ENCODE results near the gene ZNF784.

ZNF784 gene, protein sequence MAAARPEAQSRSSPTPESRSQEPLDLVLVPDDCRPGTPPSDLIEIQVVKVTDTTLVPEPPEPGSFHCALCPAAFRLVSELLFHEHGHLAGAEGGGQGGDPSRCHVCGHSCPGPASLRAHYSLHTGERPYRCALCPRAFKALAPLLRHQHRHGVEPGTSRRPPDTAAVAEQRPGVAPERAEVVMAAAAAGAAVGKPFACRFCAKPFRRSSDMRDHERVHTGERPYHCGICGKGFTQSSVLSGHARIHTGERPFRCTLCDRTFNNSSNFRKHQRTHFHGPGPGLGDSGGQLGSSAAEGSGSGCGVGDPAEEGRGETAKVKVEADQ

DNA sequence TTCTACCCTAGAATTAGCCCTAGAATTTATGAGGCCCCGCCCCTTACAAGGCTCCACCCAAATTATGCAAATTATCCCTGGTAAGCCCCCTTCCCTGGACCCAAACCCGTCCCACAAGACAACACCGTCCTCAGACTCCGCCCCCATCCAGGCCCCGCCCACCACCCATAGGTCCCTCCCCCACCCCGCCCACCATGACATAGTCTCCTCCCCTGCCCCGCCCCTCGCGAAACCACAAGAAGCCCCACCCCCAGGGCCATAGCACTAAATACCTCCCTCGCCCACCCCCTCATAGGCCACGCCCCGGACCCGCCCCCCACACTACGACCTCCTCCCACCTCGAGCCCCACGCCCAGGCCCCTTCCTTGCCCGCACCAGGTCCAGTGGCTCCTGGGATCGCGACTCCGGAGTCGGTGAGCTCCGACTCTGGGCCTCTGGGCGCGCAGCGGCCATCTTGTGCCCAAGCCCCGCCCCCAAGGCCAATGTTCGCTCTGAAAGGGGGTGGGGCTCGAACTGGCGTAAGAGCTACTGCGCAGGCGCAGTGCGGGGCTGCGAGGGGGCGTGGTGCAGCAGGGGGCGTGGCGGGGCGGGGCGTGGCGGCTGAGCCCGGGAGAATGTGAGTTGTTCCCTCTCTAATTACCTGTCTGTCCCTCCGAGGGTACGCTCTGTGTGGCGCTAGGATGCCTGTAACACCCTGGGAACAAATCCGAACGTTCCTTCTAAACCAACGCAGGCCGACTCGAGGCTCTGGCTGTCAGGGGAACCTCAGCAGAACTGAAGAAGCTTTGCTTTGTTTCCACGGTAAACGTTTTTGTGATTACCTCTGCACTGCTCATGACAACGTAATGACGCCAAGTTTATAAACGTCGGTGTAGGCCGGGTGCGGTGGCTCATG is at the start of gene ZNF784:
Gene ZNF784, minus strand, starts transcription at position 458 of the 895 bp plus-strand sequence. Its CDS starts 5 bp downstream, at position 453.
- DNase-seq = peak; percentile 89 to 94

DNA sequence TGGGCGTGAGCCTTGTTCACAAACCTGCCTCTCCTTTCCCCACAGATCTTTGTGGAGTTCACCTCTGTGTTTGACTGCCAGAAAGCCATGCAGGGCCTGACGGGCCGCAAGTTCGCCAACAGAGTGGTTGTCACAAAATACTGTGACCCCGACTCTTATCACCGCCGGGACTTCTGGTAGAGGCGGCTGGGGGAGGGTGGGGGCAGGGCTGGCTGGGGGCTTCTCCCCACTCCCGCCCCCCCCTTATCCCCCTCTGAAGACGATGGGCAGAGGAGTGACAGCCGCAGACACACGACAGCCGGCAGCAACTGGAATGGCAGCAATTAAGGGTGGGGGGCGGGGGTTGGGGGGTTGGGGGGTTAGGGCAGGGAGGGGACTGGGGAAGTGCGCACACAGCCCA is 49.5 kb upstream of the ZNF784 start:
- no peak for DNase-seq

DNA sequence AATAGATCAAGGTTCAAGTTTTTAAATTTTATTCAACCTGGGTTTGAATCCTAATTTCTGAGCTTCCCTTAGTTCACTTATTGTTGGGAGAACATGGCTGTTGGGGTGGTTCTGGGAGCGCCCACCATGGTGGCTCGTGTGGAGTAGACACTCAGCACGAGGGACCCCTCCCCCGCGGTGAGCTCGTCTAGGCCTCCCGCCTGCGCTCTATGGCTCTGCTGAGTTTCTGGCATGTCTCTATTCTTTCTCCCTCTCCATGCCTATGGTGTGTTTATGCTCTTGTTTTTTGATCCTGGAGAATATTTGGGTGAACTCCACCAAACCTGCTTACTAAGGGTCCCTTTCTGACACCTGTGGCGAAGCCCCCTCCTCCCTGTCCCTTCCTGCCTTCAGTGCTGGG is 49.1 kb upstream of the ZNF784 start:
- no peak for DNase-seq

DNA sequence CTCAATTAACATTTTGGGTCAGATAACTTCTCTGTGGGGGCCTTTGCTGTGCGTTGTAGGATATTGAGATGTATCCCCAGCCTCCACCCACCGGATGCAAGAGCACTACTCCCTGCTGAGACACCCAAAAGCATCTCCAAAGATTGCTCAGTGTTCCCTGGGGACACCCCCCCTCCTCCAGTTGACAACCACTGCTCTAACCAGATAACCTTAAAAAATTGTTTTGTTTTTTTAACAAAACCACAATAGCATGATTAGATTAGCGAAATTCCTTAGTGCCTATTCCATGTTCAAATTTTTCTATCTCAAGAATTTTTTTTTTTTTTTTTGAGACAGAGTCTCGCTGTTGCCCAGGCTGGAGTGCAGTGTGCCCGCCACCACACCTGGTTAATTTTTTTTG is 48.1 kb upstream of the ZNF784 start:
- no peak for DNase-seq

DNA sequence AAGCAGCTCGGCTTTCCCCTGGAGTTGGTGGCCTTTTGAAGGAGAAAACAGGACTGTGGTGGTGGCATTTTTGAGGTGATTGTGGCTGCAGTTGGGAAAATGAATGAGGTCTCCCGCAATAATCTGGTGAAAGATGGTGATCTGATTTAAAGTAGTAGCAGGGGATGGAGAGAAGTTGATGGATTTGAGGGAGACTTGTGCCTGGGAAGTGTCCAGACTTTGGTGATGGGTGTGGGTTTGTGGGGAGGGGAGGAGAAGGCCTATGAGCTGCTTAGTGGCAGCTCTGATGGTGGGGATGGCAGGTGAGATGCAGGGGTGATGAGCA is 46.6 kb upstream of the ZNF784 start:
- DNase-seq = no peak

DNA sequence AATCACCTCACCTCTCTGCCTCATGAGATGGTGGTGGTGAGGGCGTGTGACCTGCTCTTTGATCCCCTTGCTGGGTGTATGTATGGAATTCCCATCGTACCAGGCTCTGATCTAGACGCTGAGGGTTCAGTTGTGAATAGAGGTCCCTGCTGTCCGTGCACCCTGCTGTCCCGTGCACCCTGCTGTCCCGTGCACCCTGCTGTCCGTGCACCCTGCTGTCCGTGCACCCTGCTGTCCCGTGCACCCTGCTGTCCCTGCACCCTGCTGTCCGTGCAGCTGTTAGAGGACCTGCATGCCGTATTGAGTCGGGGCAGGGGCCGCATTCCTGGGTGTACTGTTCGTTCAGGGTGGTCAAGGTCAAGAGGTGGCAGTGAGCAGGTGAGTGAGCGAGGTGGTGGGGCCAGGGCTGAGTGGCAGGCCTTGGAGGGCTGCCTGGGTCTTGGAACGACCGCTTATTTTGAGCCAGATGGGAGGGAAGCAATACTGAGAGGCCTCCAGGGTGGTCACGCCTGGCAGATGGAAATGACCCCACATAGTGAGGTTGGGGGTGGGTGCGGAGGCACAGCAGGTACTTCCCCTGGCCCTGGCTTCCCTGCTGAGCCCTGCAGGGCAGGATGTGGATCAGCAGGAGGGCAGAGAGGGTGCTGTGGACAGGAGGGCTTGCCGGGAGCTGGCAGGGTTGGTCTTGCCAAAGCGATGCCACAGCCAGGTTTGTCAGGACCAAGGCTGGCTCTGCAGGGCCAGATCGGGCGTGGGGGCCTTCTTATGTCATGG is 46.1 kb upstream of the ZNF784 start:
- DNase-seq = no peak

DNA sequence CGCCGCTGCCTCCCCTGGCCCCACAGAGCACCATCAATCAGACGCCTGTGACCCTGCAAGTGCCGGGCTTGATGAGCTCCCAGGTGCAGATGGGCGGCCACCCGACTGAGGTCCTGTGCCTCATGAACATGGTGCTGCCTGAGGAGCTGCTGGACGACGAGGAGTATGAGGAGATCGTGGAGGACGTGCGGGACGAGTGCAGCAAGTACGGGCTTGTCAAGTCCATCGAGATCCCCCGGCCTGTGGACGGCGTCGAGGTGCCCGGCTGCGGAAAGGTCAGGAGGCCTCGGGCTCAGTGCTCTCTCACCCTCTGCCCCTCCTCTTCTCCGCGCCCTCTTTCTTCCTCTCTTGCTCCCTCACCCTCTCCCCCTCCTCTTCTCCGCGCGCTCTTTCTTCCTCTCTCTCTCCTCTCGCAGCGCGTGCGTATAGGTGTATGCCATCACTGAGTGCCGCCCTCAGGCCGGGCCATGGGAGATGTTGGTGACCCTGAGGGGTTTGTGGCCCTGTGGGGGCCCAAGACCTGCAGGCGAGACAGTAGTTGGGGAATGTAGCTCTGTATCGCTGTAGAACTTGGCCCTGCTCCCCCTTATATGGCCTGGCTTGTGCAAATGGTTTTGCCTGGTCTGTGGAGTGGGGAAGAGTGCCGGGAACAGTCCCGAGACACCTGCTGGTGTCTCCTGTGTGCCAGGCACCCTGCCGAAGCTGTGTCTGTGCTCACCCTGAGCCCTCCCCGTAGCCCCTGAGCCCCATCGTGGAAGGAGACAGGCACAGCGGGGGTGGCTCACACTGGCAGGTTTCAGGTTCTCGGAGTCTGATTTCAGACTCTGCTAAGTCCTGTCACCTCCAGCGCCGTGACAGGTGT is 45.3 kb upstream of the ZNF784 start:
- no peak for DNase-seq

DNA sequence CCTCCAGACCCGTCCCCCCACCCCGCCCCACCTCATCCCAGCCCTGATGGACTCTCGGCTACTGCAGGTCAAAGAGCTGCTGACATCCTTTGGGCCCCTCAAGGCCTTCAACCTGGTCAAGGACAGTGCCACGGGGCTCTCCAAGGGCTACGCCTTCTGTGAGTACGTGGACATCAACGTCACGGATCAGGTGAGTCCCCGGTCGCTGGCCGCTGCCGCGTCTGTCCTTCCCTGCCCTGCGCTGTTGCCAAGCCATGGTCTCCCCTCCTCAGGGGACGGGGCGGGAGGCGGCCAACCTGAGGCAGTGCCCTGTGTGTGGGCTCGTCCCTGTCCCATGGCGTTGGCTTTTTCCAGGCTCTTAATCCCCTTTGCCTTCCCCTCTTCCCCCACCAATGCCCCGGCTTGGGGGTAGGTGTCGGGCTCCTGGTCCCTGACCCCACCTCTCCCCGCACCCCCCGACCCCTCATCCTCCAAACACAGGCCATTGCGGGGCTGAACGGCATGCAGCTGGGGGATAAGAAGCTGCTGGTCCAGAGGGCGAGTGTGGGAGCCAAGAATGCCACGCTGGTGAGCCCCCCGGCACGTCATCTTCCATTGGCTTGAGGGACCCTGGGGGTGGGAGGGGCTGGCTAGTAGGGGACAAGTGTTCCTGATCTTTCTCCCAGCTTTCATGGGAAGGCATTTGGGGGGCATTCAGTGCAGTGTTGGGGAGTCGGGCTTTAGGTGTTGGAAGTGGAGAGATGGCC is 44.4 kb upstream of the ZNF784 start:
- DNase-seq = no peak

DNA sequence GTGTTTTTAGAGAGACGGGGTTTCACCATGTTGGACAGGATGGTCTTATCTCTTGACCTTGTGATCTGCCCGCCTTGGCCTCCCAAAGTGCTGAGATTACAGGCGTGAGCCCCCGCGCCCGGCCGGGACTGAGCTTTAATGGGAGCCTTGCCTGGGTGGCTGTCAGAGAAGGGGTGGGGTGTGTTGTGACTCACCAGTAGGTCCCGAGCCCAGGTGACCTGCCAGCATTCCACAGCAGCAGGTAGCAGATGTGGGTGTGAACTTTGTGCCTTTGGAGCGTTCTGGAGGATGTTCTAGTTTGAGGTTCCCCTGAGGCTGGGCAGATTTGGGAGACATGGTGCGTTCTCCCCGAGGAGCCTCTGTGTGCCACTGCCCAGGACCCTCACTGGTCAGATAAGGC is 43.6 kb upstream of the ZNF784 start:
- DNase-seq = no peak

DNA sequence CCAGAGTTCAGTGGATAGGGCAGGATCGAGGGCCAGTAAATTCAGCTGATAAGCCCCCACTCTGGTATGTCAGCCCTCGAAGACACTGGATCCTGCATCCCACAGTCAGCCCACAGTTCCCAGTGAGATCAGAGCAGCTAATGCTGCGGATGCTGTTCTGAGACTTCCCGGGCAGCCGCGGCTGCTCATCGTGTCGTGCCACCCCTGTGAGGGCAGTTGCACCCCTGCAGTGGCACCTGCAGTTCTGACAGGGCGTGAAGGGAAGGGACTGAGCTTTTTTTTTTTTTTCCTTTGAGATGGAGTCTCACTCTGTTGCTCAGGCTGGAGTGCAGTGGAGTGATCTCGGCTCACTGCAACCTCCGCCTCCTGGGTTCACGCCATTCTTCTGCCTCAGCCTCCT is 43.1 kb upstream of the ZNF784 start:
- DNase-seq = no peak

DNA sequence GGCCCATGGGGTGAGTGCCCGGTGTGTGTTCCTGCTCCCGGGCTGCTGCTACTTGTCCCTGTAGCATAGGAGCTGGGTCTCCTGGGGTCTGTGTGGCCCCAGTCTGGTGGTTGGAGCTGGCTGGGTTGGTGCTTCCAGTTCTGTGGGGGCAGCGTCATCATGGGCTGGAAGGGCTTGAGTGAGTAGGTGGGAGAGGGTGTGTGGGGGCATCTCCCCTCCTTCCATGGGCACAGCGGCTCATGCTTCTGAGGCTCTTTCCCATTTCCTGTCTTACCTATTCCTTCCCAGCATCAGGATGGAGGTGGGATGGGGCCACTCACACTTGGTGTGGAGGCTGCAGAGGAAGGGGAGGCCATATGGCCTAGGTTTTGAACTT is 42.6 kb upstream of the ZNF784 start:
- DNase-seq = no peak

DNA sequence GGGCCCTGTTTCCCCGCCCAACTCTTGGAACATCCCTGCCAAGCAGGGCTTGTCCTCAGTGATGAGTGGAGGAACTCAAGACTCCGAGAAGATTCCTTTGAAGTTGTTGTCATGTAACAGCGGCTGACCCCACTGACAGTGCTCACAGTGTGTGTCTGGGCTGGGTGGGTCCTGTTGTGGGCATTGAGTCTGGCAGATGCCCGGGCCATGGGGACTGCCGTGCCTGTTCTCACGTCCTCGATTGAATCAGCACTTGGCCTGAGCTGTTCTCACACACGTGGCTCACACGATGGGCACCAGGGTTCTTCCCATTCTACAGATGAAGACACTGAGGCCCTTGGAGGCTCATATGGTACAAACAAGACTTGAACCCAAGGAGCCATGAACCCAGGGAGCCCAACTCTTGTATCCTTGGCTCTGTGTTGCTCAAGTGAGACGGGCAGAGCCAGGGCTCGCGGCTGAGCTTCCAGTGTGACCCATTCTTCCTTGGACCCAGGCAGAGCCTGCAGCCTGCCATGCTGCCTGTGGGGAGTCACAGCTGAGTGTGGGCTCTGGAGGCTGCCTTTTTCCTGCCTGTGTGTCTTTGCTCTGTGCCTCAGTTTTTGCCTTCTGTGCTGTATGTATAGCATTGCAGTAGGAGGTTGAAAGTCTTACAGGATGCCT is 42.1 kb upstream of the ZNF784 start:
- DNase-seq = no peak

DNA sequence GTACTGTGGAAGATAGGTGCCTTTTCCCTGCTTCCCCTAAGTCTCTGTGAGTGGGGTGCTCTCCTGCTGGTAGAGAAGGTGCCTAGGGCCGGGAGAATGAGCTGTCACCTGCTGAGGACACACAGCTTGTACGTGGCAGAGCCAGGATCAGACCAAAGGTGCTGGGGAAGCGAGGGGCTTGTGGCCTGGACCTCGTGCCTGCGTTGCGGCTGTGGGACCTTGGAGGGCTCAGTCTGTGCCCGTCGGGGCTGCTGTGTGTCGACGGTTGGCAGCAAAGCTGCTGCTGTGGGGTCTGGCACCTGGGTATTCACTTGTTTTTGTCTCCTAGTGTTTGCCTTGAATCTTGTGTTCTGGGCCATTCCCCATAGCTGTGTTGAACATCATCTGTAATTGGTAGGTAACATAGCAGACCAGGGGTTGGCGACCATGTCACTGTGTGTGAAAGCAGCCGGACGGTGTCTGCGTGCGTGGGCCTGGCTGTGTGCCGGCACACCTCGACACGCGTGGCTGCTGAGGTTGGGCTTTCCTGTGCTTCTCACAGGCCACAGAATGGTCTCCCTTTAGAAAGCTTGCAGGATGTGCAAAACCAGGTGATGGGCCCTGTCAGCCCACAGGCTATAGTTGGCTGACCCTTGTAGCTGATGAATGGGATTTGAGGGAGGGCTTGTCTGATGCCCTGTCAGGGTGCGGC is 39.6 kb upstream of the ZNF784 start:
- no peak for DNase-seq

DNA sequence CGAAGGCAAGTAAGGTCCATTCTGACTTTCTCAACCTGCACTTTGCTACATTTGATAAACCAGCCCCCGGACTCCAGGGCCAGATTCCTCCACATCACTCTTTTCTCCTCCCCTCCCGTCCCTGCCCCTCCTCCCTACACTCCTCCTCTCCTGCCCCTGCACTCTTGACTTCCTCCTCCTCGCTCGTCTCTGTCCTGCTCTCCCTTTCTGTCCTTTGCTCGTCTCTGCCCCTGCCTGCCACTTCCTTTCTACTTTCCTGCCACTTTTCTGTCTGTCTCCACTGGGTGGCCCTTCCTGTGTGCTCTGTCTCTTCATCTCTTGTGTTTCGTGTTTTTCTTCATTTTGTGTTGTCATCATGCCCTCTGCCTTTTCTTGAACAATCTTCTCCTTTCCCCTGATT is 37.5 kb upstream of the ZNF784 start:
- DNase-seq = no peak

DNA sequence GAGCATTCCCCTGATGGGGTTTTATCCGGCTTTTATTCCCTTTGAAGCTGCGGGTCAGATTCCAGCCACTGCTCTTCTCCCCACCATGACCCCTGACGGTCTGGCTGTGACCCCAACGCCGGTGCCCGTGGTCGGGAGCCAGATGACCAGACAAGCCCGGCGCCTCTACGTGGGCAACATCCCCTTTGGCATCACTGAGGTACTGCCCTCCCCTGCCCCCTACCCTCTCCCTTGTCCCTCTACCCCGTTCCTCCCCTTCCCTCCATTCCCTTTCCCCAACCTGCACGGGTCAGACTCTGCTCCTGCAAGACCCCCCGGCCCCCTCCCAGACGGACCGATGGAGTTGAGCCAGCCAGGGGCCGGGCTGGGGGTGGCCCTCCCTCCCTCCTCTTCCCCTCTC is 36.6 kb upstream of the ZNF784 start:
- no peak for DNase-seq

DNA sequence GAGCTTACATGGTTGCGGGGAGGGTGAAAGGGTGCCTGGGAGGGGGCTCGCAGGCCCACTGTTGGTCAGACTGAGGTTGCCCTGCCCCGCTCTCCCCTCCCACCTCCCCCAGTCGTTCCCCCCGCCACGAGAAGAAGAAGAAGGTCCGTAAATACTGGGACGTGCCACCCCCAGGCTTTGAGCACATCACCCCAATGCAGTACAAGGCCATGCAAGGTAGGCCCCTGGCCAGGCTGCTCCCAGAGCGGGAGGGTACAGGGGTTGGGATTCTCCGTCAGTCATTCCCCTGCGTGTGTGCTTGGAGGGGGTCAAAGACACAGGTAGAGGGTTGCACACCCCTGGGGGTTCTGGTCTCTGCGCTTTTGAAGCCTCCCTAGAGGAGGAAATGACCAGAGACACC is 36.0 kb upstream of the ZNF784 start:
- DNase-seq = no peak

DNA sequence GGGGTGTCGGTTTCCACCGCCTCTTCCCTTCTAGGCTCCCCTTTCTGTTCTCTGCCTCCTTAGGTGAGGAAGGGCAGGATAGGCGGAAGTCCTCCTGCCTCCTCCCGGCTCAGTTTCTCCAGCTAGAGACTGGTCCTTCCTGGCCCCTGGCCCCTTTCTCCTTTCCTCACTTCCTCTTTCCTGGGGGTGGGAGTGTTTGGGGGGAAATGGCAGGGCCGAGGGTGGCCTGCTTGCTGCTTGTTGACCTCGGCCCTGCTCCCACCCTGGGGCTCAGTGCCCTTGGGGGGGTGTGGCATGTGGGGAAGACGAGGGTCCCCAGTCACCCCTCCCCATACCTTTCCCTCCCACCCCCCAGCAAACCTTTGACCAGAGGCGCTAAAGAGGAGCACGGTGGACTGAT is 35.5 kb upstream of the ZNF784 start:
- DNase-seq = no peak

DNA sequence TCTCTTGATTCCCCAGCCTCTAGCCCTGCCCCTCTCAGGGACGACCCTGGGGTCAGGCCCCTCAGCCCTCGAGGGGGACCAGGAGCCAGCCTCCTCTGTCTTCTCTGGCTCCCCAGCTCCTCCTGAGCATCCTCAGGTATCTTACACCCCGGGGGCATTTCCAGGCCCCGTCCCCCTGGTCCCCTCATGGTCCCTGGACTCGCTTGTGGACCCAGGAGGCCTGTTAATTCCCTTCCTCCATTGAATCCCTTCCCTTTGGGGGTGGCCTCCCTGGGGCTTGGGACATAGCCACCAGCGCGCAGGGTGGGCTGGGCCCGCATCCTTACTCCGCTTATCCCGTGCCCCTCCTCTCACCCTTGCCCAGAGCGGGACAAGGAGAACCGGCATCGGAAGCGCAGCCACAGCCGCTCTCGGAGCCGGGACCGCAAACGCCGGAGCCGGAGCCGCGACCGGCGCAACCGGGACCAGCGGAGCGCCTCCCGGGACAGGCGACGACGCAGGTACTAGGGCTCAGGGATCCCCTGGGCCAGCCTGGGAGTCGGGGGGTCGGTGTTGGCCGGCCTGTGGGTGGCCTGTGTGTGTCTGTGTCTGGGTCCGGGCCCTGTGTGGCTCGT is 34.6 kb upstream of the ZNF784 start:
- no peak for DNase-seq

DNA sequence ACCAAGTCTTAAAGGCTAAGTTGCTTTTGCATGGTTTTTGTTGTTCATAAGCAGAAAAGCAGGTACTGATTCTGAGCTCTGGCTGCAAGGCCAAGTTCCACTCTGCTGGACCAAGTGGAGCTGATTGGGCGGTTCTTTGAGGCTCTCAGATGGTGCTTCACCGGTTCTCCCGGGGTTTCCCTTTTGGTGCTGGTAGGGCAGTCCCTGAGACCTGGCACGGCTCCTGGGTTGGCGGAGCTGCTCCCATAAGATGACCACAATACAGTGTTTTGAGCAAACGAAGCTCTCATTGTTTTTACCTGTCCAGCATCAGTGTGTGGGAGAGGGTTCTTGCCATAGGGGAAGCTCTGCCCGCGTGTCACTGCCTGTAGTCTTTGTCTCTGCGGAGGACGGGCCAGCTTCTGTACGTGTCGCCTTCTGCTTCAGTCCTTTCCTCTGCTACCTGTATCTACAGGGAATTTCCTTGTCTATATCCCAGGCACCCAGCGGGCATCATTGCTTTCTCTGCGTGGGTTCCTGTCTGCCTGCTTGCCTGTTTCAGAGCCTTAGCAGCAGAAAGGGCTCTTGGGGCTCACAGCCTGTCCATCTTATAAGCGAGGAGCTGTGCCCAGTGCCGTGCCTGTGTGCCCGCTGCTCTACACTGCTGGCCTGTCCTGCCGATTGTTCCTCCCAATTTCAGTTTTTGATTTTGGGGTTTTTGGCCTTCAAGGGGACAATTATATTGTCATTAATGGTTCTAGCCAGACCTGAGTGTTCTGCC is 32.8 kb upstream of the ZNF784 start:
- DNase-seq = no peak

DNA sequence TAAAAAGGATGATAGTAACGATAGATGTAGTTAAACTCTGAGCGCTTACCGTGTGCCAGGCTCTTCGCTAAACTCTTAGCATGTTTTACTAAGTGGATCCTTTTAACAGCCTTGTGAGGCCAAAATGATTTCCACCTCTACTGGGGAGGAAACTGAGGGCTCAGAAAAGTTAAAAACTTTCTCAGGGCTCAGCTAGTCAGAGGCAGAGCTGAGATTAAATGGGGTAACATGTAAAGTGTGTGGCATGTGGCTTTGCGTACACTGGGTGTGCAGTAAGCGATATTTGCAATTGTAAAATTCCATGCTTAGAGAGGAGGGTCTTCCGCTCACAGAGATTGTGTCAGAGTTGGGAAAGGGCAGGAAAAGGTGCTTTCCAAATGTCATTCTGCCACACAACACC is 32.2 kb upstream of the ZNF784 start:
- no peak for DNase-seq
